CD4-positive, alpha-beta T cell treated with Interleukin-6 at 100 ng/mL for 8 hours (primary cell): Measurements from ENCODE around the gene BCAS1.
"Not testable (repeated sequence)": the region's sequence is repeated elsewhere in the genome, so short reads cannot be mapped to it uniquely, and the experiment has no call there.

ENCODE experiments used
- DNase-seq: peaks from one replicate; pipeline ENCODE4 v3.0.0-alpha.2; 2020; ENCODE audit warnings: mixed read lengths, low spot score

BCAS1 gene

GRCh38 chr20:54019585-54019984 lies 50.8 kb downstream of the BCAS1 start:
- no peak for DNase-seq

- no peak for DNase-seq
These were observed 51.3 kb downstream of the BCAS1 start for GRCh38 chr20:54019127-54019526.

GRCh38 chr20:54017846-54018245 lies 52.5 kb downstream of the BCAS1 start:
- DNase-seq, result no peak

GRCh38 chr20:54015496-54015895 lies 54.9 kb downstream of the BCAS1 start:
- no peak for DNase-seq

GRCh38 chr20:54014293-54014926 lies 56.0 kb downstream of the BCAS1 start:
- DNase-seq, result no peak

GRCh38 chr20:54013471-54013870 lies 56.9 kb downstream of the BCAS1 start:
- DNase-seq, result no peak

- DNase-seq, result no peak
These were observed 59.0 kb downstream of the BCAS1 start for GRCh38 chr20:54011346-54011745.

- not testable (repeated sequence) for DNase-seq
These were observed 64.2 kb downstream of the BCAS1 start for GRCh38 chr20:54006216-54006615.

GRCh38 chr20:54005524-54005923 lies 64.9 kb downstream of the BCAS1 start:
- DNase-seq, result no peak

GRCh38 chr20:54004445-54004844 lies 65.9 kb downstream of the BCAS1 start:
- no peak for DNase-seq

GRCh38 chr20:54002741-54003140 lies 67.7 kb downstream of the BCAS1 start:
- DNase-seq, result no peak

- no peak for DNase-seq
These were observed 68.3 kb downstream of the BCAS1 start for GRCh38 chr20:54002056-54002575.

- no peak for DNase-seq
These were observed 69.5 kb downstream of the BCAS1 start for GRCh38 chr20:54000914-54001313.

- no peak for DNase-seq
These were observed 70.1 kb downstream of the BCAS1 start for GRCh38 chr20:54000262-54000661.

GRCh38 chr20:53999077-53999476 lies 71.3 kb downstream of the BCAS1 start:
- no peak for DNase-seq

- no peak for DNase-seq
These were observed 73.6 kb downstream of the BCAS1 start for GRCh38 chr20:53996584-53997486.

- no peak for DNase-seq
These were observed 74.4 kb downstream of the BCAS1 start for GRCh38 chr20:53995949-53996348.

- DNase-seq, result no peak
These were observed 76.3 kb downstream of the BCAS1 start for GRCh38 chr20:53994088-53994487.

- DNase-seq, result no peak
These were observed 77.1 kb downstream of the BCAS1 start for GRCh38 chr20:53993310-53993709.

- DNase-seq, result no peak
These were observed 79.5 kb downstream of the BCAS1 start for GRCh38 chr20:53990768-53991450.

- no peak for DNase-seq
These were observed 80.4 kb downstream of the BCAS1 start for GRCh38 chr20:53990003-53990402.

GRCh38 chr20:53989401-53989800 lies 81.0 kb downstream of the BCAS1 start:
- DNase-seq, result no peak
